ENCODE measurements around the gene PDE4D. TPM values are rescaled to one million over a fixed set of nuclear protein-coding genes. Genes with fewer than 3 reads are reported as not detected.

The PDE4D gene
- total RNA-seq, 1 experiment from 2014 or later = 4.9 TPM

- no peak for DNase-seq (ENCODE audit: low spot score)
- in situ Hi-C loops (cut with HindIII; ENCODE audit: low sequenced_read_pairs) = no loop called here
These were observed 49.9 kb downstream of the PDE4D start for GRCh38 chr5:59843511-59844213.

GRCh38 chr5:59842999-59843398, 50.5 kb downstream of the PDE4D start:
- DNase-seq (ENCODE audit: low spot score) = no peak
- in situ Hi-C loops (cut with HindIII; ENCODE audit: low sequenced_read_pairs) = no loop called here

- DNase-seq (ENCODE audit: low spot score) = no peak
- in situ Hi-C loops (cut with HindIII; ENCODE audit: low sequenced_read_pairs) = no loop called here
These were observed 53.3 kb downstream of the PDE4D start for GRCh38 chr5:59840200-59840601.

DNA sequence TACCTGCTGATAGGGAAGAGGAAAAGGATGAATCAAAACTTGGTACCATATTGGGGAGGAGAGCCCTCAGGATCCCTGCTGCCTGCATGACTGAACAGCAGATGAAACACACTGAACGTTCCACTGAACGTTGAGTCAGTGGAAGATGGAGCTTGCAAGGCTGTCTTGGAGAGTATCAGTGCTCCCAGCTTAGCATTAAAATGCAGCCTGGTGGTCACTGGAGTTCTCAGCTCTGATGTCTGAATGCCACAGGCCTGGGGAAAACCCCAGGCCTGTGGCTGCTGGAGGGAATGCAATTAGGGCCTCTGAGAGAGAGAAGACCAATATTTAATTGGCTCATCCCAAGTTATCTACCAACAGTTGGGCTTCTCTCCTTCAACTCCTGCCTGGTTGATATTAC, 54.5 kb downstream of the PDE4D start:
- DNase-seq (ENCODE audit: low spot score) = no peak
- in situ Hi-C loops (cut with HindIII; ENCODE audit: low sequenced_read_pairs) = no loop called here

- DNase-seq (ENCODE audit: low spot score) = no peak
- in situ Hi-C loops (cut with HindIII; ENCODE audit: low sequenced_read_pairs) = no loop called here
These were observed 55.5 kb downstream of the PDE4D start for GRCh38 chr5:59838067-59838466.

GRCh38 chr5:59837071-59837470, 56.5 kb downstream of the PDE4D start:
- in situ Hi-C loops (cut with HindIII; ENCODE audit: low sequenced_read_pairs) = no loop called here
- no peak for DNase-seq (ENCODE audit: low spot score)

DNA sequence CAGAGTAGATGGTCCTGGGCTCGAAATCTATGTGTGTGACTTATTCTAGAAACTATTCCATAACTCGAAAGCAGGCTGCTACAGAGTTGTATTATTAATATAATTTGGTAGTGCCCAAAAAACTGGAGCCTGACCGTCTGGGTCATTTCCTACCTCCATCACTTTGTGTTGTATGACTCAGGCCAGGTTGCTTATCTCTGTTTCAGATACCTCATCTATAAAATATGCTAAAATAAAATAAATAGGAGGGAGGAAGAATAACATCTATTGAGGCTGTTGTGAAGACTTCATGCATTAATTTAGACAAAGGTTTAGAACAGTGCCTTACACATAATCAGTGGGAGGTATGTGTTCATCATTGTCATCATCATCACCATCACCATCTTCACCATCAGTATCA, 57.7 kb downstream of the PDE4D start:
- no peak for DNase-seq (ENCODE audit: low spot score)
- in situ Hi-C loops (cut with HindIII; ENCODE audit: low sequenced_read_pairs) = no loop called here

DNA sequence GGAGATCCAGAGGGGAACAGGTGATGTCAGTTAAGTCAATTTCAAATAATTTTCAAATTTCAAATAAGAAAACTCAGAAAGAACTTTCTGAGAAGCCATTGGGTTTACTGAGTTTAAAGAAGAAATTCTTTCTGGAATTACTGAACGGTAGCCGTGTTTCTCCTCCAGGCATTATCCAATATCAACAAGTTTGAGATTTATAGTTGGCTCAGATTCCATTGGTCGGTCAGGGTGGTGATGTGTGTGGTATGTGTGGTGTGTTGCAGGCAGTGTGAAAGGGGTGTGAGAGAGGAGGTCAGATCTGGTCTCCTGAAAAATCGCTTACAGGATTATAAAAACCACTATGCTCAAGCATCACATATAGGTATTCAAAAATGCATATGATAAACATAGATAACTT, 60.1 kb downstream of the PDE4D start:
- DNase-seq (ENCODE audit: low spot score) = no peak

GRCh38 chr5:59832577-59833301, 60.8 kb downstream of the PDE4D start:
- peak; percentile 20 for DNase-seq (ENCODE audit: low spot score)
- in situ Hi-C loops (cut with HindIII; ENCODE audit: low sequenced_read_pairs) = no loop called here

More for the DNA sequence above, 60.1 kb downstream of the PDE4D start:
- in situ Hi-C loops (cut with HindIII; ENCODE audit: low sequenced_read_pairs) = no loop called here

GRCh38 chr5:59831326-59832010, 62.1 kb downstream of the PDE4D start:
- in situ Hi-C loops (cut with HindIII; ENCODE audit: low sequenced_read_pairs) = no loop called here
- DNase-seq (ENCODE audit: low spot score) = no peak

GRCh38 chr5:59830536-59831200, 62.9 kb downstream of the PDE4D start:
- in situ Hi-C loops (cut with HindIII; ENCODE audit: low sequenced_read_pairs) = no loop called here
- no peak for DNase-seq (ENCODE audit: low spot score)

- in situ Hi-C loops (cut with HindIII; ENCODE audit: low sequenced_read_pairs) = no loop called here
- no peak for DNase-seq (ENCODE audit: low spot score)
These were observed 63.6 kb downstream of the PDE4D start for GRCh38 chr5:59829922-59830321.

- no peak for DNase-seq (ENCODE audit: low spot score)
- in situ Hi-C loops (cut with HindIII; ENCODE audit: low sequenced_read_pairs) = no loop called here
These were observed 64.1 kb downstream of the PDE4D start for GRCh38 chr5:59829386-59829785.

- no peak for DNase-seq (ENCODE audit: low spot score)
- in situ Hi-C loops (cut with HindIII; ENCODE audit: low sequenced_read_pairs) = no loop called here
These were observed 64.9 kb downstream of the PDE4D start for GRCh38 chr5:59828623-59829022.

DNA sequence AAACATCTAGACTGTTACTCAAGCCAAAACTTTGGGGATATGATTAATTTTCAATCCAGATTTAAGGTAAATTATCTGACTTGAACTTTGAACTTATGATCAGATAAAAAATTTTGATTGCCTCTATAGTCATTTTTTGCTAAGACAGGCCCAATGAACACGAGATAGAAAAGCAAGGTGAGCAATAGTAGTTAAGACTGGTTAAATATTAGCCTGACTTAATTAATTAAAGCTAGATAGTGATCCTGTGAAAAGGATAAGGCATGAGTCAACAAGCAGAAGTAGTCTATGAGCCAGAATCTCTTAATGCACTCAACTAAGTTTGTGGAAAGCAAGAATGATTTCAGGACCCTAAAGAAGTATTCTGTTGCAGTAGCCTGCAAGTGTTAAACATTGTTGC, 66.5 kb downstream of the PDE4D start:
- DNase-seq (ENCODE audit: low spot score) = no peak
- in situ Hi-C loops (cut with HindIII; ENCODE audit: low sequenced_read_pairs) = no loop called here

- DNase-seq (ENCODE audit: low spot score) = no peak
- in situ Hi-C loops (cut with HindIII; ENCODE audit: low sequenced_read_pairs) = no loop called here
These were observed 70.1 kb downstream of the PDE4D start for GRCh38 chr5:59823420-59823819.

- in situ Hi-C loops (cut with HindIII; ENCODE audit: low sequenced_read_pairs) = no loop called here
- DNase-seq (ENCODE audit: low spot score) = no peak
These were observed 73.7 kb downstream of the PDE4D start for GRCh38 chr5:59819806-59820205.

- DNase-seq (ENCODE audit: low spot score) = no peak
- in situ Hi-C loops (cut with HindIII; ENCODE audit: low sequenced_read_pairs) = no loop called here
These were observed 76.0 kb downstream of the PDE4D start for GRCh38 chr5:59817536-59817935.

DNA sequence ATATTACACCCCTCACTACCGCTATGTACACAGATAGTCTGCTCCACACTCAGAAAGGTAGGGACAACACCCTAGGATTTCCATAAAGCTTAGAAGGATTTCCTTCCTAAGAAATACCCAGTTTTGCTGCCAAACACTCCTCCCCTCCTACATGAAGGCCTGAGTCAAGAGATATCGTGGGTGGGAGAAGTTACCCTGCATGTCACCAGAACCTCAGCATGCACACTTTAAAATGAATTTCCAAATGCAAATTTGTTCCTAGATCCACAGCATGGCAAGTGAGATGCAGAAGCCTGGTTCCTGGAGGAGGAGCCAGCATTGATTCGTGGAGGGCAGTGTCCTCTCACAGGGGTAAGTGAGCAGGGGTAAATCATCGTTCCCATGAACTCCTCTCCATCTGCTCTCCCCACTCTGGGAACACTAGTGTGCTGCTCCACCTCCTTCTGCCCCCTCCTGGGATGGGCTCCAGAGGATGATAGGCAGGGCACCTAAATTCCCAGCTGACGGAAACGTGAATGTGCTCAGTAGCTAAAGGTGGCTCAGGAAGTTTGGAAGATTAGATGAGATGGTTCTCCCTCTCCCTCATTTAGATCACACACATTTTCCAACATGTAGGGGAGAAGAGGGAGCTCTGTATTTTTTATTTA, 76.7 kb downstream of the PDE4D start:
- DNase-seq (ENCODE audit: low spot score) = no peak
- in situ Hi-C loops (cut with HindIII; ENCODE audit: low sequenced_read_pairs) = no loop called here
